Activated T-helper 1 cell treated with anti-CD3 and anti-CD28 coated beads, Interleukin-2, amount 50 U/mL, for 16 hours (primary cell): ENCODE results near the gene GFI1.

Source experiments
- DNase-seq, 2 donors: peaks; one replicate each; pipeline ENCODE4 v3.0.0-alpha.2; 2020; ENCODE audit warnings: low read depth in 1 of 2, low spot score in 1 of 2

GFI1 gene

GRCh38 chr1:92488832-92489231 lies 2.1 kb upstream of the GFI1 start:
- no peak for DNase-seq

GRCh38 chr1:92488416-92488815 lies 1.7 kb upstream of the GFI1 start:
- no peak for DNase-seq

- no peak for DNase-seq
These were observed 417 bp upstream of the GFI1 start for GRCh38 chr1:92487078-92487605.

- peak; percentile 54 to 79 for DNase-seq
These were observed 1.1 kb downstream of the GFI1 start for GRCh38 chr1:92485381-92486250.

- peak; percentile 37 to 53 for DNase-seq
These were observed 2.0 kb downstream of the GFI1 start for GRCh38 chr1:92484472-92485380.

- peak in 1 of 2 donors; percentile 51 for DNase-seq
These were observed 2.9 kb downstream of the GFI1 start for GRCh38 chr1:92483610-92484471.

- DNase-seq: no peak
These were observed 3.8 kb downstream of the GFI1 start for GRCh38 chr1:92482665-92483609.

- DNase-seq: no peak
These were observed 4.6 kb downstream of the GFI1 start for GRCh38 chr1:92481971-92482664.

- no peak for DNase-seq
These were observed 5.2 kb downstream of the GFI1 start for GRCh38 chr1:92481599-92481925.

- no peak for DNase-seq
These were observed 5.7 kb downstream of the GFI1 start for GRCh38 chr1:92480813-92481598.

GRCh38 chr1:92480200-92480812 lies 6.4 kb downstream of the GFI1 start:
- no peak for DNase-seq

- DNase-seq: no peak
These were observed 7.1 kb downstream of the GFI1 start for GRCh38 chr1:92479587-92479986.

- DNase-seq: no peak
These were observed 8.3 kb downstream of the GFI1 start for GRCh38 chr1:92478393-92478792.

- DNase-seq: peak in 1 of 2 donors; percentile 36
These were observed 10.6 kb downstream of the GFI1 start for GRCh38 chr1:92476071-92476631.

- DNase-seq: no peak
These were observed 11.7 kb downstream of the GFI1 start for GRCh38 chr1:92475029-92475428.

GRCh38 chr1:92473781-92474495 lies 12.8 kb downstream of the GFI1 start:
- no peak for DNase-seq

GRCh38 chr1:92470216-92470615 lies 16.5 kb downstream of the GFI1 start:
- no peak for DNase-seq
